HG02885 (cell line): ENCODE data around the gene POU2AF1.

Experiments
- ATAC-seq: cut with Tn5 transposase; IDR thresholded peaks from one replicate; pipeline ENCODE4 v1.9.1; 2021; ENCODE audit warnings: mild to moderate bottlenecking; ENCODE audit not compliant: unreplicated experiment, poor library complexity

Gene POU2AF1

DNA sequence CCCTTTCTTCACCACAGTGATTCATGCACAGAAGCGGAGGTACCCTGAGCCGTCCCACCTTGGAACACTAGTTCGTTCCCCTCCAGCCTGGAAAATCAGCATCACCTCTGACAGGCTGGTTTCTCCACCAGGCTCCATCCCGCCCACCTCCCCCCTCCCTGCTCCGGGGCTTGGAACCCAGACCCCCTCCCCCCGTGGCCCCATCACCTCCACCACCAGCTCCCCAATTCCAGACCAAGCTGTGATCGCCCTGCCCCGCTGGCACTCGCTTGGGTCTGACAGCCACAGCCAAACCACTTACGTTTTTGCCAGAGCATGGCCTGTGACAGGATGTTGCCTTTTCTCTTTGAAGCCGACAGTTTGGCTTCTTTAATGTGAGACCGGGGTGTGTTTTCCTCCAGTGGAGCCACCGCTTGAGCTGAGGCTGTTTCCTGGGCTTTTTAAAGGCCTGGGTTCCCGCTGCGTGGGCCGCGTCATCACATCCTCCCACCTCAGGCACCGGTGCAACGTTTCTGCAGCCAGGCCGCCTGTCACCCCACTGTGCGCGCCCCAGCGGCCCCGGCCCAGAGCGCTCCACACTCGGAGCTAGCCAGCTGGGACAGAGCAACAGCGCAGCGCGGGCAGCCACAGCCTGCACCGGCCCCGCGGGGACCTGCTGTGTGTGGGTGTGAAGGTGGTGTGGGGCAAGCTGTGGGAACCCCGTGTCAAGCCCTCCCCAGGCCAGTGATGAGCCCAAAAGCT is at the start of gene POU2AF1:
TSS of gene POU2AF1 (minus strand) at position 415 of the 741 bp plus-strand sequence. CDS start at position 317, 98 bp downstream.
- ATAC-seq, result peak; percentile 77

GRCh38 chr11:111428113-111428876 is 49.2 kb upstream of the POU2AF1 start:
- ATAC-seq, result no peak

GRCh38 chr11:111427471-111427912 is 48.4 kb upstream of the POU2AF1 start:
- ATAC-seq, result no peak

DNA sequence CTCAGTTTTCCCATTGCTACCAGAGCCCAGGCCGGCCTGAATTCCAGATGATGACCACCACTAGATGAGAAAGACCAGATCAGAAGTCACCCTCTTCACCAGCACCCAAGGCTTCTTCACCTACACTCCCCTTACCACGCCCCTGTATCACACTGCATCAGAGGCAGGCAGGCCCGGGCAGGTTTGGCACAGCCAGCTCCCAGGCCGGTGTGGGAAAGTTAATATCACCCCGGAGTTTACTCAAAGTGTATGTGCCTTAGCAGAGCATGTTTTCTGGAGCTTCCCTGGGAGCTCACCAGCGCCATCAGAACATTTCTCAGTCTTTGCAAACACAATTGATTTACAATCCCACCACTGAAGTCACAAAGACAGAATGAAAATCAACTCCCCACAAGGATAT is 47.5 kb upstream of the POU2AF1 start:
- ATAC-seq, result no peak

DNA sequence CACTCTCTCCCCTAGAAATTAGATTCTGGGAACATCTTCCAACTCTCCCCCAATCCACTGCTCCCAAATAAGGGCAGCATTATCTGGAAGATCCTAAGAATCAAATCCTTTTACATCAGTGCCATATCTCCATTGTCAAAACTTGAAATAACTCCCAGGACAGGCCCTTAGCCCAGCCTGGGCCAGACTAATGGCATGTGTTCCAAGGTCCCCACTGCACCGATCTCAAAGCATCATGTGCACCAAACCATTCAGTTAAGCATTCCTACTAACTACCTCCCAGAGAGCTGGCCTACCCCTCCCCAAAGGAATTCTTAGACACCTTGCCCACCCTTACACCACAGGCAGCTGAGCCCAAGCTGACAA is 44.2 kb upstream of the POU2AF1 start:
- ATAC-seq, result peak; percentile 16

DNA sequence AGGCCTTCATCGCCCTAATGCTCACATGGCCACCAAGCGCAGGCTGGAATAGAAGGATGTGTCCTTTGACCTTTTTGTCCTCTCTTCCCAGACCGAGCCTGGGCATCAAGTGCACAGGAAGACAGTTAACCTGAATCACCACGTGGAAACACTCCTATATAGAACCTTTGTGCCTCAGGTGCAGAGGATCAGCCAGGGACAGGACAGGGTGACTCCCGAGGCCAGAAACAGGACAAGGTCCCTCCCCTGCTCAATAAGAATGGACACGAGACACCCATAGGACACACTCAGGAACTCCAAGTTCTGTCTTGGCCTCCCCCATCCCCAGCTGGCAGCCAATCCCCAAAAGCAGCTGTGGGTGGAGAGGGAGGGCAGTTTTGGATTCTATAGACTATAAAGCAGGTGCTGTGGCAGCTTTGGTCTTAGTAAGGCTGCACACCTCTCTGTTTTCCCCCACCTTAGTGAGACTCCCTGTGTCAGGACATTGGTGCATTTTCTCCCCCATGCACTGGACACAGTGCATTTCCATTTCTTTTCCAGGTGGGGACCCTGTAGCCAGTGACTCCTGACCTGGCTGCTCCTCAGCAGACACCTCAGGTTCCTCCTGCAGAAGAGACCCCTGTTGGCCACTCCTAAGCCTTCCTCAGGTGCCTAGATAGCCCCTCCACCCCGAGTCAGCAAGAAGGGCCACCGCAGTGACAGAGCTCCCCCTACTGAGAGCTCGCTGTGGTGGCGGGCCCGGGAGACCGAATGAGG is 43.6 kb upstream of the POU2AF1 start:
- peak; percentile 90 for ATAC-seq

- ATAC-seq, result no peak
Observed at GRCh38 chr11:111421251-111421650, 42.2 kb upstream of the POU2AF1 start.

GRCh38 chr11:111419641-111420327 is 40.7 kb upstream of the POU2AF1 start:
- no peak for ATAC-seq

DNA sequence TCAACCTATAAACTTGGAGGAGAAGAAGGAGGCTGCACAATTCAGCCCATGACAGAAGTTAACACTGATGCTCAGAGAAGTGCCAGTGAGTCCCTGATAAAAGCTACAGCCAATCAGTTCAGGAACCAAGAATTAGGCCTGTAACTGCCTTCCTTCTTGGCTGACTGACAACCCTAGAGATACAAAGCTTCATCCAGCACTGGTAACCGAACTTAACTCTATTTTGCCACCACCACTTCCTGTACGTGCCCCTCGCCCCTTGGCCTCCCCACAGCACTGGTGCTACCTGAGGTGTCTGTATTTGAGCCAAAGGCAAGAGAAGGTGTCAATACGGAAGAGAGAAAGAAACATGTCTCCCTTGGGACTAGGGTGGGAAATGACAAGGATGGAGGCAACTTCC is 40.1 kb upstream of the POU2AF1 start:
- no peak for ATAC-seq

GRCh38 chr11:111418436-111418787 is 39.3 kb upstream of the POU2AF1 start:
- no peak for ATAC-seq

DNA sequence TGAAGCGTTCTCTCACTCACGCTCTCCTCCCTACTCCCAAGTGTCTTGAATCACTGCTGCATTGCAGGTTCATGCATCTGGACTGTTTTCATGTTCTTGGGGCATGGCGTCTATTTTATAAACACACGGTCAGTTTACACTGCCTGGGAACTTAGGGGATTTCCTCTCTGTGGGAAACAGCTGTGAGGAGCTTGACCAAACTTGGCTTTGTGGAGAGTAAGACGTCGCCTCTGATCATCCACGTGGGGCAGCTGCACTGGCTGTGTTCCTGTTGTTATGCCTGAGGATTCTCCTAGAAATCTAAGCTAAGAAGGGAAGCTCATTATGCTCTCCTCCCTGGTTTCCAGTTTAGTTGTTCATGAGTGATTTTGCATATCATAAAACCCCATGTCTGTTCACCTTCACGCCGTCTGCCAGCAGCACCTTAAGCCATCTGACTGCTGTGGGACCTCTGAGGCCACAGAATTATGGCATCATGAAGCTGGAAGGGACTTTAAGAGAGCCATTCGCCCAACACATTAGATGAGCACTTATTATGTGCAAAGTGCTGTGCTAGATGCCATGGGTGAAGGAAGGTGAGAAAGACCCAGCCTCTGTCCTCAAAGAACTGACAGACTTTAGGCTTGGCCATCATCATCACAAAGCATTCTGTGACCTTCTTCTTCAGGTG is 38.8 kb upstream of the POU2AF1 start:
- ATAC-seq, result peak; percentile 34

DNA sequence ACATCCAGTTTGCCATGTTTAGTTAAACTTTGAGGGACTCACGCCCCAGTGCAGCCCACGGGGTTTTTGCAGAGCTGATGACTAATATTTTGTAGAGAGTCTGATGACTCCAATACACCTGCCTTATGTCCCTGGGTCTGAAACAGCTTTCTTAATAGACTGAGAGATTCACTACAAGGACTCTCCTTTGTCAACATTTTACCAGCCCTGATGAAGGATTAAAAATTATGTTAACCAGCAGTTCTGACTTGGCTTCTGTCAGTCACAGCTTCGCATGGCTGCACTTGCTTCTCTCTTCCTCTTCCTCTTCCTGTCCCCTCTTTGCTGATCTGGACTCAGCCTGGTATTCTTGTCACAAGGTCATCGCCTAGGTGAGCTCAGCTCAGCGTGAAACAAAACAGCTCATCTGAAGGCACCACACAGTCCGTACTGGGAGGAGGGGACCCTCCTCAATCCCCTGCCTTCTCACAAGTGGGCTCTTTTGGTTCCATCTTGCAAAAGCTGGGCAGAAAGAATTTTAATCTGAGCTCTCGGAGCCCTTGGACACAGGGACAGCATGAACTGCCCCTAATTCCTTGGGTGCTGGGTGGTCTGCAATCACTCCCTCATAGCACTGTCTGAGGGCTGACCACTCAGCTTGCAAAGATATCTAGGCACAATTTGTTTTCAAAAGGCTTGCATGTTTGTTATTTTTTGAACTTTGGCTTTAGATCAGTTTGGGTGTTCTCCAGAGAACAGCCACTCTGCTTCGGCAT is 38.1 kb upstream of the POU2AF1 start:
- peak; percentile 71 for ATAC-seq

GRCh38 chr11:111416231-111416960 is 37.3 kb upstream of the POU2AF1 start:
- ATAC-seq, result no peak

DNA sequence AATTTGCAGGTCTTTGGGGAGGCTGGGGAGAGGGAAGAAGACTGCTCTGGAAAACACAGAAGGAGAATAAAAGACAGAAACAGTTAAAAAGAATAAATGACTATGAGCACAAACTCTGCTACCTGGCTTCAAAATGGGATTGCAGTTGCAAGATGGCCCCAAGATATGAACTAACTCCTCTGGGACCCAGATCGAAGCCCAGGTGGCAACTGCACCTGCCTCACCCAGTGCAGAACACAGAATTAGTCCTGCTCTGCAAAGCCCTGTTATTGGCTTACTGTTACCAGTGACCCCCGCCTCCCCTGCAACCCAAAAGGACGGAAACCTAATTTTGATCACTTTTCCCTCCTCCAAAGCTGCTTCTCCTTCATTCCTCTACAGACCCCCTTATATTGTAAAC is 35.9 kb upstream of the POU2AF1 start:
- no peak for ATAC-seq

GRCh38 chr11:111414267-111414931 is 35.3 kb upstream of the POU2AF1 start:
- peak; percentile 35 for ATAC-seq

GRCh38 chr11:111413849-111414248 is 34.8 kb upstream of the POU2AF1 start:
- no peak for ATAC-seq

GRCh38 chr11:111412293-111412692 is 33.2 kb upstream of the POU2AF1 start:
- ATAC-seq, result no peak

GRCh38 chr11:111411456-111411855 is 32.4 kb upstream of the POU2AF1 start:
- no peak for ATAC-seq
